GM12892 (cell line): ENCODE data around the gene SLIT3.

Source experiments
- POLR2A ChIP-seq: IDR thresholded peaks from 2 replicates; pipeline ENCODE4 v1.6.1; 2011; ENCODE audit warnings: low read depth, low read length, control low read depth
- POLR2AphosphoS5 ChIP-seq: IDR thresholded peaks from 2 replicates; pipeline ENCODE4 v1.6.1; 2011; ENCODE audit warnings: low read depth, low read length, control low read depth
- TAF1 ChIP-seq: IDR thresholded peaks from 2 replicates; pipeline ENCODE4 v1.6.1; 2011; ENCODE audit warnings: low read depth, mild to moderate bottlenecking, control low read depth, low read length, borderline replicate concordance

DNA sequence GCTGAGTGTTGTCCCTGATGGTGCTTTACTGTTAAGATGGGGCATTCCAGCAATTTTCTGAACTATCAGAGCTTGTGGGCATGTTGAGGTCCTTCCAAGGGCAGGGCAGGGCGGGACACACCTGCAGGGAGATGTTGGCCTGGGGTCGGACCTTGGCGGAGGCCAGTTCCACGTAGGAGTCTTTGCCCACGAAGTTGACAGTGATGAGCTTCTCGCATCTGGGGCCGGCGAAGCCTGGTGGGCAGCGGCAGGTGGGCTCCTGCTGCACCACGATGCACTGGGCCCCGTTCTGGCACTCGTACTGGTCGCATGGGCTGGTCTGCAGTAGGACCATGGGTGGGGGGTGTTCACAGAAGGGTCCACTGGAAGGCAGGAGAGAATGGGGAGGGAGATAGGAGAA lies 615.4 kb downstream of the SLIT3 start:
- TF ChIP-seq POLR2A (no peak), POLR2AphosphoS5 (no peak), TAF1 (no peak)
